KOPT-K1 (cell line): Measurements from ENCODE around the gene TTC28.
"Not testable (repeated sequence)": the region's sequence is repeated elsewhere in the genome, so short reads cannot be mapped to it uniquely, and the experiment has no call there.

ENCODE experiments used
- H3K27ac ChIP-seq: fragments of 200-600 bp; sonication (generic); 2 replicates; pipeline ENCODE4 v1.5.1; 2016; ENCODE audit warnings: antibody characterized with exemption, mild to moderate bottlenecking, low read depth, low read length; ENCODE audit not compliant: poor library complexity, severe bottlenecking
- H3K36me3 ChIP-seq: fragments of 200-600 bp; sonication (generic); 2 replicates; pipeline ENCODE4 v1.5.1; 2017; ENCODE audit warnings: antibody characterized with exemption, mild to moderate bottlenecking, low read length, moderate library complexity; ENCODE audit not compliant: insufficient read depth
- H3K9me3 ChIP-seq: fragments of 200-600 bp; sonication (generic); 2 replicates; pipeline ENCODE4 v1.5.1; 2017; ENCODE audit warnings: antibody characterized with exemption, low read length, mild to moderate bottlenecking; ENCODE audit not compliant: insufficient read depth, poor library complexity, severe bottlenecking

Gene TTC28

GRCh38 chr22:28105413-28105812, 574.2 kb downstream of the TTC28 start:
- no peak overlapping the region for H3K27ac ChIP-seq
- no peaks in the 10 kb centered on the region for H3K36me3 ChIP-seq
- H3K9me3 ChIP-seq = no peaks in the 10 kb centered on the region

GRCh38 chr22:28103596-28103995, 576.0 kb downstream of the TTC28 start:
- Histone ChIP-seq H3K27ac (no peak overlapping the region), H3K36me3 (no peaks in the 10 kb centered on the region), H3K9me3 (no peaks in the 10 kb centered on the region)

- Histone ChIP-seq H3K36me3 (no peaks in the 10 kb centered on the region), H3K9me3 (no peaks in the 10 kb centered on the region), H3K27ac (no peak overlapping the region)
Observed at GRCh38 chr22:28102151-28102812, 577.4 kb downstream of the TTC28 start.

GRCh38 chr22:28097627-28098026, 582.0 kb downstream of the TTC28 start:
- no peaks in the 10 kb centered on the region for H3K36me3 ChIP-seq
- H3K27ac ChIP-seq = no peak overlapping the region
- no peaks in the 10 kb centered on the region for H3K9me3 ChIP-seq

GRCh38 chr22:28096161-28096560, 583.5 kb downstream of the TTC28 start:
- no peak overlapping the region for H3K27ac ChIP-seq
- no peaks in the 10 kb centered on the region for H3K36me3 ChIP-seq
- no peaks in the 10 kb centered on the region for H3K9me3 ChIP-seq

GRCh38 chr22:28095316-28096095, 584.1 kb downstream of the TTC28 start:
- H3K27ac ChIP-seq = no peak overlapping the region
- H3K36me3 ChIP-seq = no peaks in the 10 kb centered on the region
- no peaks in the 10 kb centered on the region for H3K9me3 ChIP-seq

- Histone ChIP-seq H3K9me3 (no peaks in the 10 kb centered on the region), H3K36me3 (no peaks in the 10 kb centered on the region), H3K27ac (no peak overlapping the region)
Observed at GRCh38 chr22:28094771-28095170, 584.9 kb downstream of the TTC28 start.

GRCh38 chr22:28093711-28094110, 585.9 kb downstream of the TTC28 start:
- Histone ChIP-seq H3K27ac (no peak overlapping the region), H3K9me3 (no peaks in the 10 kb centered on the region), H3K36me3 (no peaks in the 10 kb centered on the region)

- Histone ChIP-seq H3K27ac (no peak overlapping the region), H3K9me3 (no peaks in the 10 kb centered on the region), H3K36me3 (no peaks in the 10 kb centered on the region)
Observed at GRCh38 chr22:28091486-28091885, 588.2 kb downstream of the TTC28 start.

GRCh38 chr22:28089541-28089940, 590.1 kb downstream of the TTC28 start:
- not testable (repeated sequence) for H3K9me3 ChIP-seq, H3K36me3 ChIP-seq, H3K27ac ChIP-seq

- no peaks in the 10 kb centered on the region for H3K36me3 ChIP-seq
- H3K27ac ChIP-seq = no peak overlapping the region
- no peaks in the 10 kb centered on the region for H3K9me3 ChIP-seq
Observed at GRCh38 chr22:28077166-28077565, 602.5 kb downstream of the TTC28 start.

GRCh38 chr22:28075358-28075981, 604.2 kb downstream of the TTC28 start:
- Histone ChIP-seq H3K27ac (no peak overlapping the region), H3K9me3 (no peaks in the 10 kb centered on the region), H3K36me3 (no peaks in the 10 kb centered on the region)

GRCh38 chr22:28074526-28074925, 605.1 kb downstream of the TTC28 start:
- no peaks in the 10 kb centered on the region for H3K36me3 ChIP-seq
- H3K27ac ChIP-seq = no peak overlapping the region
- H3K9me3 ChIP-seq = no peaks in the 10 kb centered on the region

- Histone ChIP-seq H3K27ac (no peak overlapping the region), H3K36me3 (no peaks in the 10 kb centered on the region), H3K9me3 (no peaks in the 10 kb centered on the region)
Observed at GRCh38 chr22:28072066-28072465, 607.6 kb downstream of the TTC28 start.

GRCh38 chr22:28068826-28069225, 610.8 kb downstream of the TTC28 start:
- H3K9me3 ChIP-seq = no peaks in the 10 kb centered on the region
- H3K27ac ChIP-seq = no peak overlapping the region
- H3K36me3 ChIP-seq = no peaks in the 10 kb centered on the region
